HG03095 (cell line): ENCODE data around the gene TMEM220.
"Not testable (repeated sequence)": the region's sequence is repeated elsewhere in the genome, so short reads cannot be mapped to it uniquely, and the experiment has no call there.

Experiments used
- ATAC-seq: cut with Tn5 transposase; IDR thresholded peaks from one replicate; pipeline ENCODE4 v1.9.1; 2021; ENCODE audit warnings: moderate library complexity; ENCODE audit not compliant: unreplicated experiment

Gene TMEM220

GRCh38 chr17:10731408-10731879 is 1.6 kb upstream of the TMEM220 start:
- ATAC-seq: no peak

GRCh38 chr17:10730247-10730646 is 424 bp upstream of the TMEM220 start:
- not testable (repeated sequence) for ATAC-seq

DNA sequence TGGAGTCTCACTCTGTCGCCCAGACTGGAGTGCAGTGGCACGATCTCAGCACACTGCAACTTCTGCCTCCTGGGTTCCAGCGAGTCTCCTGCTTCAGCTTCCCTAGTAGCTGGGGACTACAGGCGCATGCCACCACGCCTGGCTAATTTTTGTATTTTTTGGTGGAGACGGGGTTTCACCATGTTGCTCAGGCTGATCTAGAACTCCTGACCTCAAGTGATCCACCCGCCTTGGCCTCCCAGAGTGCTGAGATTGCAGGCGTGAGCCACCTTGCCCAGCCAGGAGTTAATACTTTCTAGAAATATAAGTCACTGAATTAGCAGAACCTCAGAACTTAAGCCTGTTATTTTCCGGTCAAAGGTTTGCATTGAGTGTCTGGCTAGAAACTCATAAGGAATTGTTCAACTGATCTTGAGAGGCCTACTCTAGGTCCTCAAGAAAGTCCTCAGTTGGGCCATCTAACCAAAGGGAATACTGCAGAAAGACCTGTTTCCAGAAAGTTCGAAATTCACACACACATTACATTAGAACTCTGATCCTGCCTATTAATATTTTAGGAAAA is 1.4 kb downstream of the TMEM220 start:
- no peak for ATAC-seq

DNA sequence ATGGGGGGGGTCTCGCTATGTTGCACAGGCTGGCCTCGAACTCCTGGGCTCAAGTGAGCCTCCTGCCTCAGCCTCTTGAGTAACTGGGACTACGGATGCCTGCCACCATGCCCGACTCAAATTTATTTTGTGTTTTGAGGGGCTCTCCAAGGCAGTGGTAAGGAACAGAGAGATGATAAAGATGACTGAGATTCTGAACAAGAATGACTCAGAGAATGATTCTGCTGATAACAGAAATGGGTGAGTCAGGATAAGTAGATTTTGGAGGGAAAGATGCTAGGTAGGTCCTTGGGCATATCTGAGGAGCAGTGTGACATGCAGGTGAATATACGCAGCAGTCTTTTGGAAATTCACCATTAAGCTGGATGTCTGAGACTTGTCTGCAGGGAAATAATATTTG is 2.6 kb downstream of the TMEM220 start:
- ATAC-seq: no peak

GRCh38 chr17:10726196-10726595 is 3.6 kb downstream of the TMEM220 start:
- no peak for ATAC-seq

- no peak for ATAC-seq
Observed at GRCh38 chr17:10725262-10725661, 4.6 kb downstream of the TMEM220 start.

DNA sequence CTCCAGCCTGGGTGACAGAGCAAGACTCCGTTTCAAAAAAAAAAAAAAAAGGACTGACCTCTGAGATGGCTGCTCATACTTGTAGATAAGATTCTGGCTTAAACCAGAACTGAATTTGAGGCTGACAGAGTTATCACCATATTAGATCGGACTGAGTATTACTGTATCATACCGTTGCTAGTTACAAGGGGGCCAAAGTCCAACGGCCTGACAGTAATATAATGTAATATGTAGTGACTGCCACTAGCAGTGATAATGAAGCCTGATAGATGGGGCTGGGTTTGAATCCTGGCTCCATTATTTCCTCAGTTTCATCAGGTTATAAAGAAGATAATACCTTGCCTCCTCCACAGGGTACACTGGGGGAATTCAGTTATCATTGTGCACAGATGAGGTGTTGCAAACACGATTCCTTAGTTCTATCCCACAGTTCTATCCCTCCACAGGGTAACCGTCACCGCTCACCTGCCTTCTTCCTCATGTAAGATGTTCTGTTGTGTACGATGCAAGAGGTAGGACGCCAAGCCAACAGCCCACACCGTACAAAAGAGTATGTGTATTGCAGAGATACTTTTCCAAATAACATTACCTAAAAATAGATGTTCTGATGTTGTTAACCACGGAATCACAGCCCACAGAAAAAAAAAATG is 5.2 kb downstream of the TMEM220 start:
- no peak for ATAC-seq

GRCh38 chr17:10718547-10718946 is 11.3 kb downstream of the TMEM220 start:
- ATAC-seq: no peak

GRCh38 chr17:10716218-10716617 is 13.6 kb downstream of the TMEM220 start:
- ATAC-seq: no peak

- no peak for ATAC-seq
Observed at GRCh38 chr17:10713318-10713717, 16.5 kb downstream of the TMEM220 start.

DNA sequence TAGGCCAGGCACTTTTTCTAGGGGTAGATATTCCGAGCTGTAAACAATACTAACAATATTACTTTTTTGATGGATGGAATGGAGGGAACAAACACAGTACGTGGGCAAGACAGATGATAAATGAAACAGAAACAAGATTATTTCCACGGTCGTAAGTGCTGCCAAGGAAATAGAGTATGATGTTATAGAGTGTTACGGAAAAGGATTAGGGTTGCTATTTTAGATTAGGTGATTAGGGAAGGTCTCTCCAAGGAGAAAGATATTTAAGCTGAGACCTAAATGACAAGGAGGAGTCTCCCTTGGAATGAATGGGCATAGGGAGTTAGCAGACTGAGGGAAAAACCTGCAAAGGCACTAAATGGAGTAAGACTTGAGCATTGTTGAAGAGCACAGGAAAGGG is 24.1 kb downstream of the TMEM220 start:
- no peak for ATAC-seq

- ATAC-seq: no peak
Observed at GRCh38 chr17:10702574-10702973, 27.2 kb downstream of the TMEM220 start.

- ATAC-seq: no peak
Observed at GRCh38 chr17:10699856-10700255, 30.0 kb downstream of the TMEM220 start.

DNA sequence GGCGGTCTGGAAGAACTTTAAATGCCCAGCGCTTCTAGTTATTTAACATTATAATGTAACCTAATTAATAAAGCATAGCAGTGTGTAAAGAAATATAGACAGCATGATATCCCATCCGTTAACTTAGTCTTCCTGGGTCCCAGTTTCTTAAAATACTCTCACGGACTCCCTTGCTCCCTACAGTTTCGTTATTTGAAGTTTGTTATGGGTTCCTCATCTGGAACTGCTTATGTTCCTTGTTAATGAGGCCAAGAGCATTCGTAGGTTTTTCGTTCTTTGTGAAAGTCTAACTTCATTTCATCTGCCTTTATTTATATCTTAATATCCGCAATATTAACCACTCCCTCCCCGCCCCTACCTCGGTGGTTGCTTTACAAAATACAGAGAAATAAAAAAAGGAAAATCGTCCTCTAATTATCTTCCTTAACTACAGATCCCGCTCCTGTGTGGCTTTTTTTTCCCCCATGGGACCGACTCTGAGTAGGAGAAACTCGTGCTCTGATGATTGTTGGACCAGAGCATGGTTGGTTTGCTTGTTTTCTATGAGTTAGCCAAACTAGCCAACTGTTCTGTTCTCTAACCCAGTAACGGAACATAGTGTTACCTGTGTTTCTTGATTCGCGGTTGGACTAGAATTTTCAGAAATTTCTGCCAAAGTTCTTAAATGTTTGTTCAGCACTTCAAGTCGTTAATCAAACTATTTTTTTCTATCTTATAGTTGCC is 31.6 kb downstream of the TMEM220 start:
- ATAC-seq: no peak

GRCh38 chr17:10697092-10698081 is 32.4 kb downstream of the TMEM220 start, which contains the start of the genes ADPRM and SCO1:
ADPRM (plus strand) TSS chr17:10697594; CDS start chr17:10704927, 7,333 bp downstream.
SCO1 (minus strand) TSS chr17:10697533; CDS start chr17:10697507, 26 bp downstream.
- ATAC-seq: peak; percentile 95

DNA sequence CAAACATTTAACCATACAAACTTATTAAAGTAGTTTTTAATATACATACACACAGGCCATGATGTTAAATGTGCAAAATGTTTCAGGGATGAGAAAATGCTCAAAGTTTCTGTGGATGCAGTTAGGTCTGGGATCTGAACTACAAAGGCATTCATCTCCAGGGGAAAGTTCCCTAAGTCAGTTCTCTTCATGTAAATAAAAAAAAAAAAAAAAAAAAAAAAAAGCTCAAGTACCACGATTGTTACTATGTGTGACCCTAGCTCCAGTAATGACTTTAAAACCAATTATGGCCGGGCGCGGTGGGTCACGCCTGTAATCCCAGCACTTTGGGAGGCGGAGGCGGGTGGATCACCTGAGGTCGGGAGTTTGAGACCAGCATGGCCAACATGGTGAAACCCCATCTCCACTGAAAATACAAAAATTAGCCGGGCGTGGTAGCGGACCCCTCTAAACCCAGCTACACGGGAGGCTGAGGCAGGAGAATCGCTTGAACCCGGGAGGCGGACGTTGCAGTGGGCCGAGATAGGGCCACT is 33.9 kb downstream of the TMEM220 start:
- not testable (repeated sequence) for ATAC-seq

DNA sequence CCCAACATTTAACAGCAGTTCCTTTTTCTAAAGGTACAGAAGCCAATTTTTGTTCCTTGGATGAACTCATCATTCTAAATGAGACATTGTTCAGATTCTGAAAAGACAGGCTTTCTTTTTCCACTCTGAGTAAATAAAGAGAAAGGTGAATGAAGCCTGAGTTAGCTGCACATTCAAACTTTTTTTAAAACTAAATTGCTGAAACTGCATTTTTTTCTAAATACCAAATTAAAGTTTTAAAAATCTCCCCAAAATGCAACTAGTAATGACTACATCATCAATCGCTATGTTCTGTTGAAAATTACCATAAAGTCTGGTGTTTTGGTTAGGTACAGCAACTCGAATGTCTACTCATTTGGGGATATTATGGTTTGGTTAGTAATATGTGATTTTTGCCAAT is 42.3 kb downstream of the TMEM220 start:
- ATAC-seq: no peak

- no peak for ATAC-seq
Observed at GRCh38 chr17:10683853-10684252, 46.0 kb downstream of the TMEM220 start.

GRCh38 chr17:10681866-10682446 is 47.9 kb downstream of the TMEM220 start:
- ATAC-seq: no peak

- ATAC-seq: no peak
Observed at GRCh38 chr17:10674704-10675103, 55.1 kb downstream of the TMEM220 start.
